Loucy (cell line): ENCODE measurements around the gene BNIP3.

Experiments used
- H2AFZ ChIP-seq: fragments of 200-600 bp; sonication (generic); 2 replicates; pipeline ENCODE4 v1.6.0; 2016; ENCODE audit warnings: antibody characterized with exemption, mild to moderate bottlenecking, low read length, moderate library complexity
- H3F3A ChIP-seq: fragments of 200-600 bp; 2 replicates; pipeline ENCODE4 v1.6.0; 2016; ENCODE audit warnings: antibody characterized with exemption, low read depth, mild to moderate bottlenecking
- H3K27me3 ChIP-seq: fragments of 200-600 bp; sonication (generic); 2 replicates; pipeline ENCODE4 v1.6.1; 2014; ENCODE audit warnings: low read length, mild to moderate bottlenecking; ENCODE audit not compliant: insufficient read depth, poor library complexity, severe bottlenecking
- H3K36me3 ChIP-seq: fragments of 200-600 bp; sonication (generic); 2 replicates; pipeline ENCODE4 v1.6.1; 2016; ENCODE audit warnings: low read length; ENCODE audit not compliant: insufficient read depth
- H3K4me1 ChIP-seq: fragments of 200-600 bp; sonication (generic); 2 replicates; pipeline ENCODE4 v1.5.1; 2014; ENCODE audit warnings: low read length, mild to moderate bottlenecking; ENCODE audit not compliant: insufficient read depth, poor library complexity, severe bottlenecking
- H3K4me2 ChIP-seq: fragments of 200-600 bp; sonication (generic); 2 replicates; pipeline ENCODE4 v1.6.0; 2014; ENCODE audit warnings: antibody characterized with exemption, low read length, low read depth, mild to moderate bottlenecking; ENCODE audit not compliant: poor library complexity, severe bottlenecking
- H3K4me3 ChIP-seq: fragments of 200-600 bp; sonication (generic); 2 replicates; pipeline ENCODE4 v1.5.1; 2014; ENCODE audit warnings: low read length, mild to moderate bottlenecking, mixed read lengths; ENCODE audit not compliant: poor library complexity, severe bottlenecking
- H3K79me2 ChIP-seq: fragments of 200-600 bp; sonication (generic); 2 replicates; pipeline ENCODE4 v1.6.1; 2014; ENCODE audit warnings: low read length; ENCODE audit not compliant: insufficient read depth
- H3K9ac ChIP-seq: fragments of 200-600 bp; sonication (generic); 2 replicates; pipeline ENCODE4 v1.6.0; 2014; ENCODE audit warnings: mild to moderate bottlenecking, low read depth, low read length, moderate library complexity; ENCODE audit not compliant: poor library complexity, severe bottlenecking
- H3K9me2 ChIP-seq: fragments of 200-600 bp; sonication (generic); replicated peaks from 2 replicates; pipeline ENCODE4 v1.6.1; 2016; ENCODE audit warnings: low read depth, low read length, mixed read lengths
- H3K9me3 ChIP-seq: fragments of 200-600 bp; sonication (generic); 2 replicates; pipeline ENCODE4 v1.6.1; 2014; ENCODE audit warnings: mild to moderate bottlenecking, antibody characterized with exemption, low read length, low read depth; ENCODE audit not compliant: insufficient read depth
- H4K20me1 ChIP-seq: fragments of 200-600 bp; sonication (generic); 2 replicates; pipeline ENCODE4 v1.6.0; 2014; ENCODE audit warnings: antibody characterized with exemption, low read length, mild to moderate bottlenecking; ENCODE audit not compliant: insufficient read depth, poor library complexity, severe bottlenecking
- EZH2phosphoT487 ChIP-seq: fragments of 200-600 bp; IDR thresholded peaks from 2 replicates; pipeline ENCODE4 v1.6.1; 2018; ENCODE audit warnings: antibody characterized with exemption, mild to moderate bottlenecking, moderate library complexity, borderline replicate concordance
- TF ChIP-seq, protein P1 (sequence below): fragments of 200-600 bp; sonication (generic); conservative IDR thresholded peaks from 2 replicates; pipeline ENCODE4 v1.5.1; 2014; ENCODE audit warnings: mild to moderate bottlenecking, antibody characterized with exemption, low read length

BNIP3 gene

DNA sequence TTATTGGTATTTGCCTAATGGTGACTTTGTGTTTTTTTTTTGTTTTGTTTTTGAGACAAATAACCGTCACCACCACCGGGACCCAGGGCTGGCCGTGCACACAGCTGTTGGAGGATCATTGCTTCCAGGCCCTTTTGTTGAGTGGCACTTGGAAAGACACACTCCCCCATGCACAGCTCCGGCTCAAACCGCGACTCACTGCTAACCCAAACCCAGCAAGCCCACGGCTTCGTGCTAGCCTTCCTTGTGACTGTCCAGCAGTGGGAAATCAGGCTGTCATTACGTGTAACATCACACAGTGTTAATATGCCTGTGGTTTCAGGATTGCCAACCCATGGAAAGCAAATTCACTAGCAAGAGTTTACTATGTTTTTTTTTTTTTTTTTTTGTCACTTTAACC is 17.4 kb downstream of the BNIP3 start:
- Histone ChIP-seq H3K36me3 (no peaks in the 10 kb centered on the region; the same call in 1 of the 2 replicates), H3K4me3 (no peak overlapping the region), H2AFZ (no peak overlapping the region), H3F3A (no peaks in the 10 kb centered on the region), H3K4me1 (no peaks in the 10 kb centered on the region), H3K27me3 (no peaks in the 10 kb centered on the region), H3K4me2 (no peak overlapping the region), H3K9ac (no peak overlapping the region), H4K20me1 (no peaks in the 10 kb centered on the region), H3K79me2 (no peaks in the 10 kb centered on the region), H3K9me2 (no peaks in the 10 kb centered on the region), H3K9me3 (no peaks in the 10 kb centered on the region)
- no peak for TF ChIP-seq EZH2phosphoT487
- TF ChIP-seq, protein P1, sequence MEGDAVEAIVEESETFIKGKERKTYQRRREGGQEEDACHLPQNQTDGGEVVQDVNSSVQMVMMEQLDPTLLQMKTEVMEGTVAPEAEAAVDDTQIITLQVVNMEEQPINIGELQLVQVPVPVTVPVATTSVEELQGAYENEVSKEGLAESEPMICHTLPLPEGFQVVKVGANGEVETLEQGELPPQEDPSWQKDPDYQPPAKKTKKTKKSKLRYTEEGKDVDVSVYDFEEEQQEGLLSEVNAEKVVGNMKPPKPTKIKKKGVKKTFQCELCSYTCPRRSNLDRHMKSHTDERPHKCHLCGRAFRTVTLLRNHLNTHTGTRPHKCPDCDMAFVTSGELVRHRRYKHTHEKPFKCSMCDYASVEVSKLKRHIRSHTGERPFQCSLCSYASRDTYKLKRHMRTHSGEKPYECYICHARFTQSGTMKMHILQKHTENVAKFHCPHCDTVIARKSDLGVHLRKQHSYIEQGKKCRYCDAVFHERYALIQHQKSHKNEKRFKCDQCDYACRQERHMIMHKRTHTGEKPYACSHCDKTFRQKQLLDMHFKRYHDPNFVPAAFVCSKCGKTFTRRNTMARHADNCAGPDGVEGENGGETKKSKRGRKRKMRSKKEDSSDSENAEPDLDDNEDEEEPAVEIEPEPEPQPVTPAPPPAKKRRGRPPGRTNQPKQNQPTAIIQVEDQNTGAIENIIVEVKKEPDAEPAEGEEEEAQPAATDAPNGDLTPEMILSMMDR: no peak

DNA sequence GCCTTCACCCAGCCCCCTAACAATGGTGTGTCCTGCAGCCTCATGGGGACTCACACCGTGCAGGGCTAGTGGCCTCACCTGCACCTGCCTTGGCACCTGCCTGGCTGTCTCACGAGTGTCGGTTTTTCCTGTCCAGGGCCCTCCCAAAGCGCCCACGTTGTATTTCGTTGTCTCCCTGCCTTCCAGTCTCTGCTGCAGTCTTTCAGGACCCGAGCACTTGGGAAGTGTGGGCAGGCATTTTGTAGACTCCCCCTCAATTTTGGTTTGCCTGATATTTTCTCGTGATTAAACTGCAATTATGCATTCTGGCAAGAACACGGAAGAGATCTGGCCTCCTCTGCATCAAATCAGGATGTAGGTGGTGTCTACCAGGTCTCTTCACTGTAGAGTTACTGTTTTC is 17.9 kb downstream of the BNIP3 start:
- Histone ChIP-seq H3K4me3 (no peak overlapping the region), H3K9me2 (no peaks in the 10 kb centered on the region), H3K4me2 (no peak overlapping the region), H3K4me1 (no peaks in the 10 kb centered on the region), H3K36me3 (no peaks in the 10 kb centered on the region; the same call in 1 of the 2 replicates), H3F3A (no peaks in the 10 kb centered on the region), H3K27me3 (no peaks in the 10 kb centered on the region), H3K79me2 (no peaks in the 10 kb centered on the region), H4K20me1 (no peaks in the 10 kb centered on the region), H3K9ac (no peak overlapping the region), H2AFZ (no peak overlapping the region), H3K9me3 (no peaks in the 10 kb centered on the region)
- TF ChIP-seq, protein P1: no peak
- TF ChIP-seq EZH2phosphoT487: no peak

DNA sequence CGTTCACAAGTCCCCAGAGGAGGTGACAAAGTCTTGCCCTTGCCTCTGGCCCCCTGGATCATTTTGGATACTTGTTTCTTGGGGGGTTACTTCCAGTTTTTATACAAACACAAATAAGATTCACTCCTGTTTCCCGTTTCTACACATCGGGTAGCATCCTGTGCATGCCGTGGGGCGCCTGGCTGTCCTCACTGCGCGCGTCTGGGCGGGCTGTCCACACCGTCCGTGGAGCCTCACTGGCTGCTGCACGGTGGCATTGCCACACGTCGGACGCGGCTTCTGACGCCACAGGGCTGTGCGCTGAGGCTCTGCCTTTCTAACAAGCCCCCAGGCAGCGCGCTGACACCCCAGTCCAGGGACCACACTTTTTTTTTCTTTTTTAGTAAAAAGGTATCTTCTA is 18.4 kb downstream of the BNIP3 start:
- Histone ChIP-seq H3K9ac (no peak overlapping the region), H4K20me1 (no peaks in the 10 kb centered on the region), H3F3A (no peaks in the 10 kb centered on the region), H2AFZ (no peak overlapping the region), H3K4me1 (no peaks in the 10 kb centered on the region), H3K9me3 (no peaks in the 10 kb centered on the region), H3K4me2 (no peak overlapping the region), H3K79me2 (no peaks in the 10 kb centered on the region), H3K4me3 (no peak overlapping the region), H3K27me3 (no peaks in the 10 kb centered on the region), H3K9me2 (no peaks in the 10 kb centered on the region), H3K36me3 (peaks cover 4% of the 10 kb centered on the region; the same call in 1 of the 2 replicates)
- TF ChIP-seq, protein P1: no peak
- TF ChIP-seq EZH2phosphoT487: no peak
